ENCODE results near the gene TBL1X. TPM values are rescaled to one million over a fixed set of nuclear protein-coding genes. Genes with fewer than 3 reads are reported as not detected.
A peak's percentile ranks its signal among the peaks of the same experiment; 100 is the strongest.

TBL1X gene
- total RNA-seq, 1 donor from 2014 or later, result 15.4 TPM

DNA sequence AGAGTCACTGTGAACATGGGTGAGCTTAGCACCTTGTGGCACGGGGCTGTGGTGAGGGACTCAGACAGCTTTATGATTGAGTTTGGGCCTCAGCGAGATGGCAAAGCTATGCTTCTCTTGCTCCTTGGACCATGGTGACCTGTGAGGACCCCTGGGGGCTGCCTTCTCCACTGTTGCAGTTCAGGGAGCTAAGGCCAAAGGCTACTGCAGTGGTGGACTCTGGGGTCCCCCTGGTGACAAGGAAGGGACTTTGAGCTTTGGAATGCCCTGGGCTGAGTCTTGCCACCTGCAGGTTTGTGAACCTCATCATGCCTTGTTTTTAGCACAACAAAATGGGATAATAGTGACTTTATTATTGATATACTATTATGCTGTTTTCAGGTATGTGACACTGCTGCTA is 36.5 kb downstream of the TBL1X start:
- peak in 1 of 2 donors; percentile 56 for DNase-seq (ENCODE audit: low spot score in 2 of 2)
- Histone ChIP-seq H3K27me3 (no peaks in the 10 kb centered on the region), H3K27ac (no peak overlapping the region), H3K4me3 (no peak overlapping the region), H3K9me3 (no peaks in the 10 kb centered on the region), H3K36me3 (peaks cover 11 to 28% of the 10 kb centered on the region in 2 donors), H3K4me1 (no peaks in the 10 kb centered on the region)
- TF ChIP-seq, protein P1, sequence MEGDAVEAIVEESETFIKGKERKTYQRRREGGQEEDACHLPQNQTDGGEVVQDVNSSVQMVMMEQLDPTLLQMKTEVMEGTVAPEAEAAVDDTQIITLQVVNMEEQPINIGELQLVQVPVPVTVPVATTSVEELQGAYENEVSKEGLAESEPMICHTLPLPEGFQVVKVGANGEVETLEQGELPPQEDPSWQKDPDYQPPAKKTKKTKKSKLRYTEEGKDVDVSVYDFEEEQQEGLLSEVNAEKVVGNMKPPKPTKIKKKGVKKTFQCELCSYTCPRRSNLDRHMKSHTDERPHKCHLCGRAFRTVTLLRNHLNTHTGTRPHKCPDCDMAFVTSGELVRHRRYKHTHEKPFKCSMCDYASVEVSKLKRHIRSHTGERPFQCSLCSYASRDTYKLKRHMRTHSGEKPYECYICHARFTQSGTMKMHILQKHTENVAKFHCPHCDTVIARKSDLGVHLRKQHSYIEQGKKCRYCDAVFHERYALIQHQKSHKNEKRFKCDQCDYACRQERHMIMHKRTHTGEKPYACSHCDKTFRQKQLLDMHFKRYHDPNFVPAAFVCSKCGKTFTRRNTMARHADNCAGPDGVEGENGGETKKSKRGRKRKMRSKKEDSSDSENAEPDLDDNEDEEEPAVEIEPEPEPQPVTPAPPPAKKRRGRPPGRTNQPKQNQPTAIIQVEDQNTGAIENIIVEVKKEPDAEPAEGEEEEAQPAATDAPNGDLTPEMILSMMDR (IDR thresholded peaks at IDR 0.05), result no peak
- intact Hi-C loops (cut with DNase I), result no loop called here

DNA sequence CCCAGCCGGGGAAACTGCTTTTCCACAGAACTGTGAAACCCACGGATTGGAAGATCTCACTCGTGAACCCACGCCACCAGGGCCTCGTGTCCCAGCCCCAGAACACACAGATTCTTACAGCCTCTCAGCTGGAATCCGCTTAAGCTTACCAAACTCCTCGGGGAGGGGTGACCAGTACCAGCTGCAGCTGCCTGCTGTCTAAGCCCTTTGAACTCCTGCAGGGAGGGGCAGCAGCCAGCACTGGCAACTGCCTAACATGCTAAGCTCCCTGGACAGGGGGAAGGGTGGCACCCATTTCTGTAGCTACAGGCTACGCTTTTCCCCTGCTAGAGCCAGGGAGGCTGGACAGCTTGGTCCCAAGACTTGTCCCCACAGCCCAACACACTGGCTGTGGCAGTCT is 38.4 kb downstream of the TBL1X start:
- no peaks in the 10 kb centered on the region for H3K4me1 ChIP-seq
- no peaks in the 10 kb centered on the region for H3K9me3 ChIP-seq
- peaks cover 11 to 28% of the 10 kb centered on the region in 2 donors for H3K36me3 ChIP-seq
- H3K4me3 ChIP-seq, result no peak overlapping the region
- H3K27ac ChIP-seq, result no peak overlapping the region
- intact Hi-C loops (cut with DNase I), result no loop called here
- no peaks in the 10 kb centered on the region for H3K27me3 ChIP-seq
- TF ChIP-seq, protein P1 (IDR thresholded peaks at IDR 0.05), result no peak
- DNase-seq (ENCODE audit: low spot score in 2 of 2), result no peak

DNA sequence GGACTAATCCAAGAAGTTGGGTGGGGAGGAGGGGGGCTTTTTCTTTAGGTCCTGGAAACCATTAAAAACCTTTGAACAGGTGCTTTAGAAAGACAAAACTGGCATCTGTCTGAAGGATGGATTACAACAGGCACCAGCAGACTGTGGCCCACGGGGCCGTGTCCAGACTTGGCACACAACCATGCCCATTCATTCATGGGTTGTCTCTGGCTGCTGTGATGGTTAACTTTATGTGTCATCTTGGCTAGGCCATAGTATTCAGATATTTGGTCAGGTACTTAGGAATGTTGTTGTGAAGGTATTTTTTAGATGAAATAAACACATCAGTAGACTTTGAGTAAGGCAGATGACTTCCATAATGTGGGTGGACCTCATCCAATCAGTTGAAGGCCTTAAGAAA is 45.5 kb downstream of the TBL1X start:
- TF ChIP-seq, protein P1 (IDR thresholded peaks at IDR 0.05), result no peak
- Histone ChIP-seq H3K27me3 (no peaks in the 10 kb centered on the region), H3K36me3 (no peaks in the 10 kb centered on the region), H3K4me3 (no peak overlapping the region), H3K4me1 (no peaks in the 10 kb centered on the region), H3K9me3 (no peaks in the 10 kb centered on the region), H3K27ac (no peak overlapping the region)
- no peak for DNase-seq (ENCODE audit: low spot score in 2 of 2)
- intact Hi-C loops (cut with DNase I), result no loop called here

DNA sequence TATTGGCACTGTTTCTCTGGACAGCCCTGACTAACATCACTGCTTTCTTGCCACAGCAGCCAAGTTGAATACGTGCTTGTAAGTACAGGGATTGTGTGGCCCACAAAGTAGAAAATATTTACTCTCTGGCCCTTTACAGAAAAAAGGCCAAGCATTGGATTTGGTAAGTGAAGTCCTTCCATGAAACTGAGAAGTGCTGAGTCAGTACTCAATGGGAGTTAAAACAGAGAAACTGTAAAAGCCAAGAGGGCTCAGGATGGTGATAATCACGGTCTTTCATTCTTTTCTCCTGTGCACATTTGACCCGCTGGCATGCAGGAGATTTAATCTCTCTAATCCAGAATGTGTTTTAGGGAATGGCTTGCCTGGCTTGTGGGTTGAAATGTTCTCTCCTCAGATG is 46.1 kb downstream of the TBL1X start:
- Histone ChIP-seq H3K4me1 (no peaks in the 10 kb centered on the region), H3K4me3 (no peak overlapping the region), H3K36me3 (no peaks in the 10 kb centered on the region), H3K27me3 (no peaks in the 10 kb centered on the region), H3K27ac (no peak overlapping the region), H3K9me3 (no peaks in the 10 kb centered on the region)
- intact Hi-C loops (cut with DNase I), result no loop called here
- TF ChIP-seq, protein P1 (IDR thresholded peaks at IDR 0.05), result no peak
- no peak for DNase-seq (ENCODE audit: low spot score in 2 of 2)

DNA sequence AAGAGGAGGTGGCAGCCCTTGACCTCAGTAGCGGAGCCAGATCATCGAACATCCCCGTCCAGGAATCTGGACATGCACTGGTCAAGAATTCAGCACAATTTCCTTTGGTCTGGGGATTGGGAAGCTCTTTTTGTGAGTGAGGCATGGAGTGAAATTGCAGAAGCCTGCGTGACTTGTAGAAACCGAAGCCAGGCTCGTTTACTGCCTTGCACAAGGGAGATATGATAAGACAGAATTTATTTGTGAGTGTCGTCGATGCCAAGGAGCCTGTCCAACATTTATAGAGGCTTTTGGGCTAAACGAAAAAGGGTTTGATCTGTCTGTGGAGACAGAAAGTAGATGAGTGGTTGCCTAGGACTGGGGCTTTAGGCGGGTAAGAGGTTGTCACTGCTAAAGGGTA is 50.6 kb downstream of the TBL1X start:
- no peaks in the 10 kb centered on the region for H3K9me3 ChIP-seq
- no peak overlapping the region for H3K4me3 ChIP-seq
- TF ChIP-seq, protein P1 (IDR thresholded peaks at IDR 0.05), result no peak
- no peak overlapping the region for H3K27ac ChIP-seq
- intact Hi-C loops (cut with DNase I), result no loop called here
- no peaks in the 10 kb centered on the region for H3K27me3 ChIP-seq
- H3K4me1 ChIP-seq, result no peaks in the 10 kb centered on the region
- H3K36me3 ChIP-seq, result no peaks in the 10 kb centered on the region
- no peak for DNase-seq (ENCODE audit: low spot score in 2 of 2)

DNA sequence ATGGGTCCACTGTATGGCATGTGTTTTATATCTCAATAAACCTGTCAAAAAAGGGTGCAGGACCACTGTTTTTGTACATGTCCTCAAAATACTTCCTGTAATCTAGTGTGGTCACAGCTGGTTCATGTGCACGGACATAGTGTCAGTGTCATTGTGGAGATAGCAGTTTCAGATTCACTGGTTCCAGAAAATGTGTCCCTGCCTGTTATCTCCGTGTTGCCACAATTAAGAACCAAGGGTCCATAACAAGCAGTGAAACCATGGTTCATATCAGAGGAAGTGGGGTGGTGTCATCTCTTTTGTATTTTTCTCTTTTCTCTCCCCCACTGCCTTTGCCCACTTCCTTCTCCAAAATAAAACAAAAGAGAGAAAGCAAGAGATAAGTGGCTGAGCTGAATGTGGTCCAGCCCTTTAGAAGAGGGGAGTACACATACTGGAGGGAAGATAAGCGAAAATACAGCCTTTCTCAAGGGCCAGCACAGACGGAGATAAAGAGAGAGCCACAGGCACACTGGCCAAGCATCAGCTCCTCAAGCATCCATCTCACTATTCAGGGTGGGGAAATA is 51.2 kb downstream of the TBL1X start:
- Histone ChIP-seq H3K4me3 (no peak overlapping the region), H3K4me1 (no peaks in the 10 kb centered on the region), H3K27me3 (no peaks in the 10 kb centered on the region), H3K9me3 (no peaks in the 10 kb centered on the region), H3K27ac (no peak overlapping the region), H3K36me3 (no peaks in the 10 kb centered on the region)
- TF ChIP-seq, protein P1 (IDR thresholded peaks at IDR 0.05), result no peak
- no peak for DNase-seq (ENCODE audit: low spot score in 2 of 2)
- intact Hi-C loops (cut with DNase I), result no loop called here
